Astrocyte of the cerebellum (primary cell): ENCODE results near the gene RNF220.

ENCODE experiments used
- DNase-seq: peaks from one replicate; pipeline ENCODE4 v3.0.0-alpha.2; 2011; ENCODE audit warnings: low read depth
- H3K4me3 ChIP-seq: 2 replicates; pipeline ENCODE4 v1.5.1; 2011; ENCODE audit warnings: mild to moderate bottlenecking, low read depth, low read length, moderate library complexity
- CTCF ChIP-seq: IDR thresholded peaks from 2 replicates; pipeline ENCODE4 v1.5.1; 2012; ENCODE audit warnings: low read length, low read depth, moderate library complexity, mild to moderate bottlenecking; ENCODE audit errors: missing control alignments
- in situ Hi-C: cut with HindIII; loops from 2 replicates; pipeline ENCODE4 v1.10.0; 2017; ENCODE audit warnings: low sequenced_read_pairs

The RNF220 gene

GRCh38 chr1:44420535-44420934, 15.5 kb downstream of the RNF220 start:
- DNase-seq, result no peak
- no peak for TF ChIP-seq CTCF
- in situ Hi-C loops, result no loop called here
- no peak overlapping the region for H3K4me3 ChIP-seq

- TF ChIP-seq CTCF, result no peak
- in situ Hi-C loops, result no loop called here
- no peak for DNase-seq
- H3K4me3 ChIP-seq, result no peak overlapping the region
Observed at GRCh38 chr1:44421446-44421884, 16.4 kb downstream of the RNF220 start.

- in situ Hi-C loops, result no loop called here
Observed at GRCh38 chr1:44422161-44422560, 17.1 kb downstream of the RNF220 start.

GRCh38 chr1:44423591-44424537, 18.8 kb downstream of the RNF220 start:
- DNase-seq, result peak; percentile 40
- in situ Hi-C loops, result no loop called here
- H3K4me3 ChIP-seq, result no peak overlapping the region
- TF ChIP-seq CTCF, result no peak

More at GRCh38 chr1:44422161-44422560, 17.1 kb downstream of the RNF220 start:
- H3K4me3 ChIP-seq, result no peak overlapping the region
- no peak for DNase-seq
- no peak for TF ChIP-seq CTCF

GRCh38 chr1:44424747-44425146, 19.7 kb downstream of the RNF220 start:
- no peak for DNase-seq
- no peak overlapping the region for H3K4me3 ChIP-seq
- in situ Hi-C loops, result no loop called here
- TF ChIP-seq CTCF, result no peak

GRCh38 chr1:44425341-44426082, 20.5 kb downstream of the RNF220 start:
- in situ Hi-C loops, result no loop called here
- TF ChIP-seq CTCF, result no peak
- no peak for DNase-seq
- H3K4me3 ChIP-seq, result no peak overlapping the region
